HUDEP-2 (cell line): ENCODE data around the gene KDM5D.
A peak's percentile ranks its signal among the peaks of the same experiment; 100 is the strongest.

Experiments
- DNase-seq, 76 experiments: peaks; one replicate each; lab custom pipeline; 2025; ENCODE audit not compliant: unreplicated experiment in 76 of 76; lab: John Stamatoyannopoulos, UW

KDM5D gene

GRCh38 chrY:19744381-19745378, at the start of gene KDM5D:
Gene KDM5D (minus strand): TSS chrY:19744726. CDS start chrY:19744534, 192 bp downstream.
- DNase-seq, result peak in 74 of 76 experiments; percentile 0 to 73 (median 43)

GRCh38 chrY:19768375-19768774, 23.8 kb upstream of the KDM5D start:
- peak in 65 of 76 experiments; percentile 1 to 76 (median 29) for DNase-seq

- no peak for DNase-seq
Measured at GRCh38 chrY:19743331-19743730, 1.2 kb downstream of the KDM5D start.

- no peak for DNase-seq
Measured at GRCh38 chrY:19742153-19742552, 2.4 kb downstream of the KDM5D start.

GRCh38 chrY:19734425-19734824, 10.1 kb downstream of the KDM5D start:
- DNase-seq, result no peak

- no peak for DNase-seq
Measured at GRCh38 chrY:19717950-19718349, 26.6 kb downstream of the KDM5D start.

GRCh38 chrY:19717146-19717545, 27.4 kb downstream of the KDM5D start:
- no peak for DNase-seq

- DNase-seq, result no peak
Measured at GRCh38 chrY:19715226-19715625, 29.3 kb downstream of the KDM5D start.

GRCh38 chrY:19713430-19713829, 31.1 kb downstream of the KDM5D start:
- DNase-seq, result no peak

- DNase-seq, result no peak
Measured at GRCh38 chrY:19706273-19706672, 38.3 kb downstream of the KDM5D start.

- DNase-seq, result no peak
Measured at GRCh38 chrY:19698495-19698894, 46.0 kb downstream of the KDM5D start.

- no peak for DNase-seq
Measured at GRCh38 chrY:19680821-19681220, 63.7 kb downstream of the KDM5D start.
